MM.1S (cell line): ENCODE measurements around the gene TMTC2.

Experiments
- DNase-seq: peaks from one replicate; pipeline ENCODE4 v3.0.0-alpha.2; 2015
- H2AFZ ChIP-seq: fragments of 300-600 bp; sonication (generic); 2 replicates; pipeline ENCODE4 v1.6.0; 2016; ENCODE audit warnings: antibody characterized with exemption, low read length
- H3F3A ChIP-seq: fragments of 300-600 bp; sonication (generic); 2 replicates; pipeline ENCODE4 v1.6.1; 2016; ENCODE audit warnings: mild to moderate bottlenecking, antibody characterized with exemption, low read length, moderate library complexity, mixed read lengths; ENCODE audit not compliant: insufficient read depth
- H3K27ac ChIP-seq: fragments of 300-600 bp; sonication (generic); 2 replicates; pipeline ENCODE4 v1.5.1; 2016; ENCODE audit warnings: mild to moderate bottlenecking, low read length
- H3K27me3 ChIP-seq: fragments of 300-600 bp; sonication (generic); replicated peaks from 2 replicates; pipeline ENCODE4 v1.6.0; 2016; ENCODE audit warnings: low read length; ENCODE audit not compliant: insufficient read depth
- H3K36me3 ChIP-seq: fragments of 300-600 bp; sonication (generic); replicated peaks from 2 replicates; pipeline ENCODE4 v1.6.1; 2016; ENCODE audit warnings: mild to moderate bottlenecking, low read length, mixed read lengths; ENCODE audit not compliant: insufficient read depth
- H3K4me1 ChIP-seq: fragments of 300-600 bp; sonication (generic); 2 replicates; pipeline ENCODE4 v1.6.1; 2016; ENCODE audit warnings: low read length, mixed read lengths
- H3K4me2 ChIP-seq: fragments of 300-600 bp; sonication (generic); 2 replicates; pipeline ENCODE4 v1.6.0; 2016; ENCODE audit warnings: low read depth, low read length
- H3K4me3 ChIP-seq: fragments of 300-600 bp; sonication (generic); 2 replicates; pipeline ENCODE4 v1.5.1; 2016; ENCODE audit warnings: low read length, mixed read lengths
- H3K79me2 ChIP-seq: fragments of 300-600 bp; sonication (generic); 2 replicates; pipeline ENCODE4 v1.6.1; 2016; ENCODE audit warnings: mixed run types, low read length, mixed read lengths
- H3K9ac ChIP-seq: fragments of 300-600 bp; sonication (generic); 2 replicates; pipeline ENCODE4 v1.6.1; 2016; ENCODE audit warnings: low read length, mixed read lengths
- H3K9me2 ChIP-seq: fragments of 300-600 bp; sonication (generic); replicated peaks from 2 replicates; pipeline ENCODE4 v1.6.1; 2016; ENCODE audit warnings: mild to moderate bottlenecking, low read length, mixed read lengths; ENCODE audit not compliant: insufficient read depth
- H3K9me3 ChIP-seq: fragments of 300-600 bp; sonication (generic); replicated peaks from 2 replicates; pipeline ENCODE4 v1.6.1; 2016; ENCODE audit warnings: mild to moderate bottlenecking, low read length, mixed read lengths; ENCODE audit not compliant: insufficient read depth
- H4K20me1 ChIP-seq: fragments of 300-600 bp; sonication (generic); 2 replicates; pipeline ENCODE4 v1.6.1; 2016; ENCODE audit warnings: mild to moderate bottlenecking, low read length, moderate library complexity, mixed read lengths; ENCODE audit not compliant: insufficient read depth
- CTCF ChIP-seq: fragments of 300-600 bp; sonication (generic); IDR thresholded peaks from 2 replicates; pipeline ENCODE4 v1.5.1; 2016; ENCODE audit warnings: antibody characterized with exemption, low read length, mixed read lengths
- EZH2 ChIP-seq: fragments of 300-600 bp; sonication (generic); optimal IDR thresholded peaks from 2 replicates; pipeline ENCODE3; 2017; ENCODE audit warnings: low read depth, mild to moderate bottlenecking, antibody characterized with exemption, low read length, mixed read lengths
- EZH2phosphoT487 ChIP-seq: fragments of 300-600 bp; sonication (generic); IDR thresholded peaks from 2 replicates; pipeline ENCODE4 v1.6.1; 2018; ENCODE audit warnings: antibody characterized with exemption, low read length

Gene TMTC2

GRCh38 chr12:83065562-83065961, 378.9 kb downstream of the TMTC2 start:
- no peaks in the 10 kb centered on the region for H3K9me3 ChIP-seq
- H3K4me2 ChIP-seq: no peak overlapping the region
- H3K4me3 ChIP-seq: no peak overlapping the region
- H3K36me3 ChIP-seq: no peaks in the 10 kb centered on the region
- H3K4me1 ChIP-seq: no peaks in the 10 kb centered on the region
- no peaks in the 10 kb centered on the region for H3F3A ChIP-seq
- H4K20me1 ChIP-seq: no peaks in the 10 kb centered on the region
- H3K79me2 ChIP-seq: no peaks in the 10 kb centered on the region
- no peak for DNase-seq
- H3K9me2 ChIP-seq: no peaks in the 10 kb centered on the region
- H2AFZ ChIP-seq: no peak overlapping the region
- TF ChIP-seq EZH2 (no peak), EZH2phosphoT487 (no peak), CTCF (no peak)
- no peaks in the 10 kb centered on the region for H3K27me3 ChIP-seq
- H3K27ac ChIP-seq: no peak overlapping the region
- no peak overlapping the region for H3K9ac ChIP-seq

- H3K4me3 ChIP-seq: no peak overlapping the region
- no peak overlapping the region for H3K4me2 ChIP-seq
- H4K20me1 ChIP-seq: no peaks in the 10 kb centered on the region
- no peak for DNase-seq
- H2AFZ ChIP-seq: no peak overlapping the region
- no peaks in the 10 kb centered on the region for H3K36me3 ChIP-seq
- H3K79me2 ChIP-seq: no peaks in the 10 kb centered on the region
- no peak overlapping the region for H3K9ac ChIP-seq
- H3K9me3 ChIP-seq: no peaks in the 10 kb centered on the region
- no peaks in the 10 kb centered on the region for H3K27me3 ChIP-seq
- TF ChIP-seq EZH2phosphoT487: no peak
- no peak for TF ChIP-seq EZH2
- no peak for TF ChIP-seq CTCF
- H3K4me1 ChIP-seq: no peaks in the 10 kb centered on the region
- H3F3A ChIP-seq: no peaks in the 10 kb centered on the region
- no peaks in the 10 kb centered on the region for H3K9me2 ChIP-seq
- no peak overlapping the region for H3K27ac ChIP-seq
These were observed 381.3 kb downstream of the TMTC2 start for GRCh38 chr12:83067981-83068380.

- Histone ChIP-seq H3K4me2 (no peak overlapping the region), H3K9me3 (no peaks in the 10 kb centered on the region), H3K4me3 (no peak overlapping the region), H3K4me1 (no peaks in the 10 kb centered on the region), H3K79me2 (no peaks in the 10 kb centered on the region), H3K36me3 (no peaks in the 10 kb centered on the region), H3K27ac (no peak overlapping the region), H3K9me2 (no peaks in the 10 kb centered on the region), H3F3A (no peaks in the 10 kb centered on the region), H3K27me3 (no peaks in the 10 kb centered on the region), H3K9ac (no peak overlapping the region), H2AFZ (no peak overlapping the region), H4K20me1 (no peaks in the 10 kb centered on the region)
- no peak for TF ChIP-seq EZH2
- TF ChIP-seq CTCF: no peak
- TF ChIP-seq EZH2phosphoT487: no peak
- DNase-seq: no peak
These were observed 387.7 kb downstream of the TMTC2 start for GRCh38 chr12:83074358-83074894.
